Pons (tissue), 1 donor: Measurements from ENCODE around the gene ANKRD10.
"Not testable (repeated sequence)": the region's sequence is repeated elsewhere in the genome, so short reads cannot be mapped to it uniquely, and the experiment has no call there.

Source experiments
- DNase-seq: peaks from one replicate; pipeline ENCODE4 v3.0.0-alpha.2; 2016; ENCODE audit warnings: low spot score

ANKRD10 gene

GRCh38 chr13:110915057-110915873 is at the start of gene ANKRD10:
TSS of gene ANKRD10 (minus strand) at chr13:110915069. CDS start at chr13:110914934, 135 bp downstream.
- DNase-seq: peak; percentile 97

- no peak for DNase-seq
Measured at GRCh38 chr13:110964229-110965037, 49.6 kb upstream of the ANKRD10 start.

- DNase-seq: no peak
Measured at GRCh38 chr13:110963554-110963970, 48.7 kb upstream of the ANKRD10 start.

GRCh38 chr13:110961959-110962358 is 47.1 kb upstream of the ANKRD10 start:
- no peak for DNase-seq

GRCh38 chr13:110960204-110960603 is 45.3 kb upstream of the ANKRD10 start:
- peak; percentile 5 for DNase-seq

GRCh38 chr13:110957931-110958330 is 43.1 kb upstream of the ANKRD10 start:
- no peak for DNase-seq

- no peak for DNase-seq
Measured at GRCh38 chr13:110957181-110957884, 42.5 kb upstream of the ANKRD10 start.

GRCh38 chr13:110956216-110956615 is 41.3 kb upstream of the ANKRD10 start:
- not testable (repeated sequence) for DNase-seq

- DNase-seq: not testable (repeated sequence)
Measured at GRCh38 chr13:110955608-110956007, 40.7 kb upstream of the ANKRD10 start.

GRCh38 chr13:110955072-110955503 is 40.2 kb upstream of the ANKRD10 start:
- DNase-seq: not testable (repeated sequence)

GRCh38 chr13:110954533-110954920 is 39.7 kb upstream of the ANKRD10 start:
- not testable (repeated sequence) for DNase-seq

- no peak for DNase-seq
Measured at GRCh38 chr13:110953833-110954532, 39.1 kb upstream of the ANKRD10 start.

GRCh38 chr13:110953416-110953815 is 38.5 kb upstream of the ANKRD10 start:
- no peak for DNase-seq

- not testable (repeated sequence) for DNase-seq
Measured at GRCh38 chr13:110952135-110952534, 37.3 kb upstream of the ANKRD10 start.

GRCh38 chr13:110950819-110951570 is 36.1 kb upstream of the ANKRD10 start:
- DNase-seq: no peak

GRCh38 chr13:110950356-110950755 is 35.5 kb upstream of the ANKRD10 start:
- DNase-seq: no peak

GRCh38 chr13:110949628-110950027 is 34.8 kb upstream of the ANKRD10 start:
- no peak for DNase-seq

- no peak for DNase-seq
Measured at GRCh38 chr13:110949116-110949515, 34.2 kb upstream of the ANKRD10 start.

GRCh38 chr13:110947338-110947737 is 32.5 kb upstream of the ANKRD10 start:
- DNase-seq: not testable (repeated sequence)

- no peak for DNase-seq
Measured at GRCh38 chr13:110945928-110946570, 31.2 kb upstream of the ANKRD10 start.
